Measurements from ENCODE around the gene RDM1. TPM values are rescaled to one million over a fixed set of nuclear protein-coding genes. Genes with fewer than 3 reads are reported as not detected.

RDM1 gene
- total RNA-seq, 4 donors from 2014 or later = not detected

DNA sequence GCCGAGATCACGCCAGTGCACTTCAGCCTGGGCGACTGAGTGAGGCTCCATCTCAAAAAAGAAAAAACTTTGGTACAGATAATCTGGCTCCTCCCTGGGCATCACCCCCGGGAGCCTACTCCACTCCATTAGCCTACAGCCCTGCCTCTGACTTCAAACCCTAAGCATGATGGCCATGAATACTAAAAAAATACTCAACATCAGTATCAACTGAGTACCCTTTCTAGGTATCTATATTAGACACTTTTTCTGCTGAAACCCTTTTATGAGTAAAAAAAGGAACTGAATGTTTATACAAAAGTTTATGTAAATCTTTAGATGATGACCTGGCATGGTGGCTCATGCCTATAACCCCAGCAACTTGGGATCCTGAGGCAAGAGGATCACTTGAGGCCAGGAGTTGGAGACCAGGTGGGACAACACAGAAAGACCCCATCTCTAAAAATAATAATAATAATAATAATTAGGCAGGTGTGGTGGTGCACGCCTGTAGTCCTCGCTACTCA lies 6.9 kb downstream of the RDM1 start:
- H3K36me3 ChIP-seq = no peaks in the 10 kb centered on the region
- intact Hi-C loops (cut with DNase I) = no loop called here
- 95% methylated on average over 6 of the region's 6 CpGs for WGBS
- H3K4me3 ChIP-seq = no peak overlapping the region
- TF ChIP-seq, protein P1, sequence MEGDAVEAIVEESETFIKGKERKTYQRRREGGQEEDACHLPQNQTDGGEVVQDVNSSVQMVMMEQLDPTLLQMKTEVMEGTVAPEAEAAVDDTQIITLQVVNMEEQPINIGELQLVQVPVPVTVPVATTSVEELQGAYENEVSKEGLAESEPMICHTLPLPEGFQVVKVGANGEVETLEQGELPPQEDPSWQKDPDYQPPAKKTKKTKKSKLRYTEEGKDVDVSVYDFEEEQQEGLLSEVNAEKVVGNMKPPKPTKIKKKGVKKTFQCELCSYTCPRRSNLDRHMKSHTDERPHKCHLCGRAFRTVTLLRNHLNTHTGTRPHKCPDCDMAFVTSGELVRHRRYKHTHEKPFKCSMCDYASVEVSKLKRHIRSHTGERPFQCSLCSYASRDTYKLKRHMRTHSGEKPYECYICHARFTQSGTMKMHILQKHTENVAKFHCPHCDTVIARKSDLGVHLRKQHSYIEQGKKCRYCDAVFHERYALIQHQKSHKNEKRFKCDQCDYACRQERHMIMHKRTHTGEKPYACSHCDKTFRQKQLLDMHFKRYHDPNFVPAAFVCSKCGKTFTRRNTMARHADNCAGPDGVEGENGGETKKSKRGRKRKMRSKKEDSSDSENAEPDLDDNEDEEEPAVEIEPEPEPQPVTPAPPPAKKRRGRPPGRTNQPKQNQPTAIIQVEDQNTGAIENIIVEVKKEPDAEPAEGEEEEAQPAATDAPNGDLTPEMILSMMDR (IDR thresholded peaks at IDR 0.05) = no peak
- TF ChIP-seq EP300 (IDR thresholded peaks at IDR 0.05) = no peak
- TF ChIP-seq POLR2A (IDR thresholded peaks at IDR 0.05; ENCODE audit: low read depth) = no peak
- TF ChIP-seq POLR2AphosphoS5 (IDR thresholded peaks at IDR 0.05) = no peak
- H3K9me3 ChIP-seq = no peaks in the 10 kb centered on the region
- peaks cover 0 to 9% (median 0%) of the 10 kb centered on the region in 4 donors for H3K27me3 ChIP-seq
- no peak for DNase-seq (ENCODE audit: extremely low spot score)
- H3K27ac ChIP-seq (replicated peaks in 1 of 4) = no peak overlapping the region
- H3K4me1 ChIP-seq = no peaks in the 10 kb centered on the region

- Histone ChIP-seq H3K27ac (replicated peaks in 1 of 4) (no peak overlapping the region), H3K9me3 (no peaks in the 10 kb centered on the region), H3K27me3 (peaks cover 0 to 4% (median 0%) of the 10 kb centered on the region in 4 donors), H3K4me3 (no peak overlapping the region), H3K36me3 (no peaks in the 10 kb centered on the region), H3K4me1 (no peaks in the 10 kb centered on the region)
- no peak for TF ChIP-seq POLR2AphosphoS5 (IDR thresholded peaks at IDR 0.05)
- no peak for TF ChIP-seq EP300 (IDR thresholded peaks at IDR 0.05)
- TF ChIP-seq, protein P1 (IDR thresholded peaks at IDR 0.05) = no peak
- TF ChIP-seq POLR2A (IDR thresholded peaks at IDR 0.05; ENCODE audit: low read depth) = no peak
- WGBS = 100% methylated on average over 1 of the region's 1 CpG
- no peak for DNase-seq (ENCODE audit: extremely low spot score)
- intact Hi-C loops (cut with DNase I) = no loop called here
Measured at GRCh38 chr17:35920229-35920628, 10.3 kb downstream of the RDM1 start.

- no peaks in the 10 kb centered on the region for H3K4me1 ChIP-seq
- intact Hi-C loops (cut with DNase I) = no loop called here
- no peak overlapping the region for H3K27ac ChIP-seq (replicated peaks in 1 of 4)
- peaks cover 0 to 4% (median 0%) of the 10 kb centered on the region in 4 donors for H3K27me3 ChIP-seq
- H3K36me3 ChIP-seq = no peaks in the 10 kb centered on the region
- H3K9me3 ChIP-seq = no peaks in the 10 kb centered on the region
- 74% methylated on average over 3 of the region's 3 CpGs for WGBS
- DNase-seq (ENCODE audit: extremely low spot score) = no peak
- TF ChIP-seq, protein P1 (IDR thresholded peaks at IDR 0.05) = no peak
- TF ChIP-seq POLR2A (IDR thresholded peaks at IDR 0.05; ENCODE audit: low read depth) = no peak
- TF ChIP-seq POLR2AphosphoS5 (IDR thresholded peaks at IDR 0.05) = no peak
- TF ChIP-seq EP300 (IDR thresholded peaks at IDR 0.05) = no peak
- no peak overlapping the region for H3K4me3 ChIP-seq
Measured at GRCh38 chr17:35918665-35919064, 11.9 kb downstream of the RDM1 start.

DNA sequence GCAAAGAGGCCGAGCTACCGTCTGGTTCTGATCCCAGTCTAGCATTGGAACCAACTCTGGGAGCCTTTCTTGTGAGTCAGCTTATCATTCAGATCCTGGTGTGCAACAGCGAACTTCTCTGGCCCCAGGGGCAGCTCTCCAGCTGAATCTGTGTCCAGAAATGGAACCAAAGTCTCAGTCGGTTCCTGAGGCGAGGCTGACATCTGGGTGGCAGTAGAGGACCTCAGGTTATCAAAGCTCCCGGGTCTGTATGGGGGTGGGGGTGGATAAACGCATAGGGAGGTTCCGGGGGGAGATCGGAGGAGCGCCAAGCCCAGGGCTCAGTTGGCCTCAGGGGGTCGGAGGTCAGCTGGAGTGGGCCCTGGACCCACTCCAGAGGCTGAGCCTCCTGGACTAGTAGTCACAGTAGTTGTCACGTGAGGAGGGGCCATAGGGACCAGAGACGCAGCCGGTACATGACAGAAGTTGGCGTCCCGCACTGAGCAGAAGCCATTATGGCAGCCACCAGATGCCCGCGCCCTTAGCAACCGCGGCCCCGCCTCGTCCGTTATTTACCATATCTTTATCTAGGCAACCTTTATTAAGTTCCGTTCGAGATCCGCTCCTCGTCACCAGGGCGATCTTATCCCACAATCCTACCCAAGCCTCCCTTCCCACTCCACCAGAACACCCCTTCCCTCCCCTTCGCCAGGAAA lies 12.9 kb downstream of the RDM1 start:
- Histone ChIP-seq H3K27ac (replicated peaks in 1 of 4) (no peak overlapping the region), H3K36me3 (no peaks in the 10 kb centered on the region), H3K27me3 (no peaks in the 10 kb centered on the region), H3K9me3 (no peaks in the 10 kb centered on the region), H3K4me1 (no peaks in the 10 kb centered on the region), H3K4me3 (no peak overlapping the region)
- TF ChIP-seq POLR2A (IDR thresholded peaks at IDR 0.05; ENCODE audit: low read depth) (no peak), POLR2AphosphoS5 (IDR thresholded peaks at IDR 0.05) (no peak), EP300 (IDR thresholded peaks at IDR 0.05) (no peak)
- TF ChIP-seq, protein P1 (IDR thresholded peaks at IDR 0.05) = no peak
- intact Hi-C loops (cut with DNase I) = no loop called here
- no peak for DNase-seq (ENCODE audit: extremely low spot score)
- 93% methylated on average over 28 of the region's 29 CpGs for WGBS
